K562 (cell line): Measurements from ENCODE around the gene YJEFN3. TPM values are rescaled to one million over a fixed set of nuclear protein-coding genes. Genes with fewer than 3 reads are reported as not detected.

Experiments used
- CHCHD3 ChIP-seq: fragments of 250-450 bp; sonication (Bioruptor Pico); IDR thresholded peaks from 2 replicates; pipeline ENCODE4 v2.1.2; 2022; ENCODE audit warnings: mild to moderate bottlenecking
- CUX1 ChIP-seq: fragments of 200-800 bp; sonication (Bioruptor generic); IDR thresholded peaks from 2 replicates; pipeline ENCODE4 v1.6.1; 2016; ENCODE audit warnings: missing genetic modification characterization, missing compliant biosample characterization
- FOXO4 ChIP-seq: fragments of 450-650 bp; formaldehyde crosslinking; IDR thresholded peaks from 2 replicates; pipeline ENCODE4 v1.4.0; 2020; ENCODE audit warnings: mild to moderate bottlenecking, moderate library complexity
- KDM5B ChIP-seq: fragments of 200-600 bp; sonication (generic); IDR thresholded peaks from 2 replicates; pipeline ENCODE4 v1.6.1; 2012; ENCODE audit warnings: low read depth, mild to moderate bottlenecking, moderate library complexity, low read length, control low read depth, inconsistent platforms; ENCODE audit not compliant: insufficient replicate concordance
- MLLT1 ChIP-seq, 2 experiments: fragments of 450-650 bp; IDR thresholded peaks; 2 replicates each; pipeline ENCODE4 v1.6.1; 2016
- RFX5 ChIP-seq: IDR thresholded peaks from 2 replicates; pipeline ENCODE4 v1.6.1; 2011; ENCODE audit warnings: low read depth, mild to moderate bottlenecking, improper control_type of control experiment, low read length
- SMARCA4 ChIP-seq: fragments of 450-650 bp; IDR thresholded peaks from 2 replicates; pipeline ENCODE4 v1.6.1; 2016
- TEAD4 ChIP-seq, 2 experiments: sonication (generic) in 1 of 2; formaldehyde crosslinking in 1 of 2; IDR thresholded peaks; 2 replicates each; pipeline versions ENCODE4 v1.6.1 to v1.8.0; 2012 to 2022; ENCODE audit warnings: borderline replicate concordance in 1 of 2, inconsistent platforms in 1 of 2, low read length in 1 of 2, mild to moderate bottlenecking in 1 of 2, missing genetic modification reagents in 1 of 2
- polyA plus RNA-seq, 8 experiments: library from polyadenylated mRNA; depleted of rRNA in 4 of 8; stranded (reverse) in 5 of 8; unstranded in 3 of 8; fragments of >200 nt; fragmentation: Nextera tagmentation in 2 of 8; fragmentation: Illumina TruSeq in 1 of 8; extraction: Ambion mirVana in 2 of 8; extraction: Trizol in 1 of 8; gene quantifications; 2 replicates each; pipeline versions ENCODE4 v1.2.1 to v1.2.3, GENCODE V29; 2011 to 2014; ENCODE audit warnings: inconsistent platforms in 1 of 8, missing spikeins in 1 of 8
- total RNA-seq, 7 experiments: library from RNA; depleted of rRNA in 6 of 7; stranded (reverse); fragments of >200 nt in 6 of 7; fragmentation: Illumina TruSeq in 2 of 7; extraction: Trizol in 2 of 7; gene quantifications; 2 replicates each; pipeline versions ENCODE4 v1.2.1 to v1.2.3, GENCODE V29; 2011 to 2021; ENCODE audit warnings: low replicate concordance in 1 of 7

The YJEFN3 gene
- total and polyA plus RNA-seq, 9 of the 15 experiments (the other 6 are each of a cell fraction or from before 2014, with no cell fraction given): 0.04 to 5.8 (median 1.3) TPM; not detected in 1

- TF ChIP-seq FOXO4 (CRISPR knock-in tag) (no peak), KDM5B (no peak), SMARCA4 (no peak), RFX5 (no peak), CUX1 (CRISPR knock-in tag) (no peak), CHCHD3 (no peak), MLLT1 (IDR thresholded peaks at IDR 0.05) (no peak), TEAD4 (IDR thresholded peaks at IDR 0.05; ENCODE audit: low read length) (no peak), TEAD4 (CRISPR knock-in tag; IDR thresholded peaks at IDR 0.05; ENCODE audit: borderline replicate concordance) (no peak)
Measured at GRCh38 chr19:19500975-19501644, 27.6 kb upstream of the YJEFN3 start (continued).
